ENCODE results near the gene ABTB2.

- TF ChIP-seq SNAI2 (CRISPR knock-in tag; IDR thresholded peaks at IDR 0.05) (no peak), ARNTL (CRISPR knock-in tag; IDR thresholded peaks at IDR 0.05; ENCODE audit: borderline replicate concordance, low read depth) (no peak), ISL1 (CRISPR knock-in tag; IDR thresholded peaks at IDR 0.05) (no peak), ZFP3 (CRISPR knock-in tag; IDR thresholded peaks at IDR 0.05) (no peak), PATZ1 (CRISPR knock-in tag; IDR thresholded peaks at IDR 0.05; ENCODE audit: borderline replicate concordance) (no peak)
- TF ChIP-seq, protein P1, sequence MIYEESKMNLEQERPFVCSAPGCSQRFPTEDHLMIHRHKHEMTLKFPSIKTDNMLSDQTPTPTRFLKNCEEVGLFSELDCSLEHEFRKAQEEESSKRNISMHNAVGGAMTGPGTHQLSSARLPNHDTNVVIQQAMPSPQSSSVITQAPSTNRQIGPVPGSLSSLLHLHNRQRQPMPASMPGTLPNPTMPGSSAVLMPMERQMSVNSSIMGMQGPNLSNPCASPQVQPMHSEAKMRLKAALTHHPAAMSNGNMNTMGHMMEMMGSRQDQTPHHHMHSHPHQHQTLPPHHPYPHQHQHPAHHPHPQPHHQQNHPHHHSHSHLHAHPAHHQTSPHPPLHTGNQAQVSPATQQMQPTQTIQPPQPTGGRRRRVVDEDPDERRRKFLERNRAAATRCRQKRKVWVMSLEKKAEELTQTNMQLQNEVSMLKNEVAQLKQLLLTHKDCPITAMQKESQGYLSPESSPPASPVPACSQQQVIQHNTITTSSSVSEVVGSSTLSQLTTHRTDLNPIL (CRISPR knock-in tag; IDR thresholded peaks at IDR 0.05; ENCODE audit: low read depth): no peak
Observed at GRCh38 chr11:34355726-34356125, 2.1 kb downstream of the ABTB2 start.

All from SK-N-SH treated with all-trans-retinoic acid at 6 μM for 48 hours (cell line).